OCI-LY7 (cell line): ENCODE data around the gene PARD6A.

Experiments used
- EZH2phosphoT487 ChIP-seq: fragments of 200-600 bp; sonication (generic); IDR thresholded peaks from 2 replicates; pipeline ENCODE4 v1.6.1; 2018; ENCODE audit warnings: low read depth, borderline replicate concordance, mild to moderate bottlenecking, mixed run types, antibody characterized with exemption, low read length, moderate library complexity, mixed read lengths
- TF ChIP-seq, protein P1 (sequence below): fragments of 200-600 bp; sonication (generic); conservative IDR thresholded peaks from 2 replicates; pipeline ENCODE4 v1.5.1; 2014; ENCODE audit warnings: mild to moderate bottlenecking, antibody characterized with exemption, low read length, moderate library complexity, mixed read lengths

DNA sequence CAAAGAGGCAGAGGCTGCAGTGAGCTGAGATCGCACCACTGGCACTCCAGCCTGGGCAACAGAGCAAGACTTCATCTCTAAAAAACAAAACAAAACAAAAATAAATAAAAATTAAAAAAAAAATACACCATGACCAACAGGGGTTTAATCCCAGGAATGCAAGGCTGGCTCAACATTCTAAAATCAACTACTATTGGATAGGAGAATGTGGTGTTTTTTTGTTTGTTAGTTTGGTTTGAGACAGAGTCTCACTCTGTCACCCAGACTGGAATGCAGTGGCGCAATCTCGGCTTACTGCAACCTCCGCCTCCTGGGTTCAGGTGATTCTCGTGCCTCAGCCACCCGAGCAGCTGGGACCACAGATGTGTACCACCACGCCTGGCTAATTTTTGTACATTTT lies 38.5 kb downstream of the PARD6A start:
- TF ChIP-seq, protein P1, sequence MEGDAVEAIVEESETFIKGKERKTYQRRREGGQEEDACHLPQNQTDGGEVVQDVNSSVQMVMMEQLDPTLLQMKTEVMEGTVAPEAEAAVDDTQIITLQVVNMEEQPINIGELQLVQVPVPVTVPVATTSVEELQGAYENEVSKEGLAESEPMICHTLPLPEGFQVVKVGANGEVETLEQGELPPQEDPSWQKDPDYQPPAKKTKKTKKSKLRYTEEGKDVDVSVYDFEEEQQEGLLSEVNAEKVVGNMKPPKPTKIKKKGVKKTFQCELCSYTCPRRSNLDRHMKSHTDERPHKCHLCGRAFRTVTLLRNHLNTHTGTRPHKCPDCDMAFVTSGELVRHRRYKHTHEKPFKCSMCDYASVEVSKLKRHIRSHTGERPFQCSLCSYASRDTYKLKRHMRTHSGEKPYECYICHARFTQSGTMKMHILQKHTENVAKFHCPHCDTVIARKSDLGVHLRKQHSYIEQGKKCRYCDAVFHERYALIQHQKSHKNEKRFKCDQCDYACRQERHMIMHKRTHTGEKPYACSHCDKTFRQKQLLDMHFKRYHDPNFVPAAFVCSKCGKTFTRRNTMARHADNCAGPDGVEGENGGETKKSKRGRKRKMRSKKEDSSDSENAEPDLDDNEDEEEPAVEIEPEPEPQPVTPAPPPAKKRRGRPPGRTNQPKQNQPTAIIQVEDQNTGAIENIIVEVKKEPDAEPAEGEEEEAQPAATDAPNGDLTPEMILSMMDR, result no peak
- no peak for TF ChIP-seq EZH2phosphoT487
